Muscle layer of colon (tissue), 2 donors: ENCODE results near the gene RAP2A.

Experiments
- H3K27ac ChIP-seq: one replicate; pipeline ENCODE4 v1.7.0; 2013; ENCODE audit warnings: low read depth, mild to moderate bottlenecking, low read length, moderate library complexity
- H3K27me3 ChIP-seq, 2 donors: one replicate each; pipeline ENCODE4 v1.7.0; 2013; ENCODE audit warnings: low read length in 2 of 2, mild to moderate bottlenecking in 2 of 2; ENCODE audit not compliant: insufficient read depth in 2 of 2, control insufficient read depth in 1 of 2
- H3K36me3 ChIP-seq: one replicate; pipeline ENCODE4 v1.7.0; 2013; ENCODE audit warnings: mild to moderate bottlenecking, low read length; ENCODE audit not compliant: insufficient read depth
- H3K4me1 ChIP-seq: one replicate; pipeline ENCODE4 v1.7.0; 2013; ENCODE audit warnings: mild to moderate bottlenecking, low read length; ENCODE audit not compliant: insufficient read depth
- H3K4me3 ChIP-seq, 2 donors: one replicate each; pipeline ENCODE4 v1.7.0; 2013; ENCODE audit warnings: low read length in 2 of 2, low read depth in 1 of 2, mild to moderate bottlenecking in 1 of 2, moderate library complexity in 1 of 2
- H3K9ac ChIP-seq: one replicate; pipeline ENCODE4 v1.7.0; 2013; ENCODE audit warnings: low read length
- H3K9me3 ChIP-seq: one replicate; pipeline ENCODE4 v1.7.0; 2013; ENCODE audit warnings: mild to moderate bottlenecking, low read length
- donor health status: abdominal sarcoma.
- donor health status: Adenocarcinoma of cecum.

The RAP2A gene

DNA sequence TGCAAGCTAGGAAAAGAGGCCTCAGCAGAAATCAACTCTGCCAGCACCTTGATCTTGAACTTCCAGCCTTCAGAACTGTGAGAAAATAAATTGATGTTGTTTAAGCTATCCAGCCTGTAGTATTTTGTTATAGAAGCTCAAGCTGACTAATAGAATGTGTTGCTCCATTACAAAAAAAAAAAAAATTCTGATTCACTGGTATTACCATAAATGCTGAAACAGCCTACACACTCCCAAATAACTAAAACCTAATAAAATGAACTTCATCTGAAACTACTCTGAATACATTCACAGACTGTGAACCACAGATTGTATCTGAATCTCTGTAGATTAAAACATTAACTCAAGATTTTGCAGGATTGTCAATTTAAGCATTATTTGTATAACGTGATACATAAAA, 49.5 kb downstream of the RAP2A start:
- H3K4me1 ChIP-seq, result no peaks in the 10 kb centered on the region
- H3K4me3 ChIP-seq, result no peak overlapping the region

DNA sequence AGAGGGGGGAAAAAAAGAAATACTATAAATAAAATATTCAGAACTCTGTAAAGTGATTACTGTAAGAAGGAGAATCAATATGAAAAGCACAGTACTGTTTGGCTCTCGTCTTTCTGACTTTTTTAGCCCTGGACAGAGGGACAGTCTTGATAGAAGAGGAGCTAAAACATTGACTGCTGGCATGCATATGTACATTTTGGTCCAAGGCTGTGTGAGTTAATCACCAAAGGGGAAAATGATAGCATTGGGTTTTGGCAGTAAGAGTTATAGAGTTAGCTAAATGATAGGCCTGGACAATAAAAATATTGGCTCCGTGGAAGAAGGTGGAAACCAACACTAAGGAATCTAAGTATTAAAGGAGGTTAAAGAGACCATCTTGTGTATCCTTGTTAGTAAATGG, 50.3 kb downstream of the RAP2A start:
- Histone ChIP-seq H3K27ac (no peak overlapping the region), H3K9me3 (no peaks in the 10 kb centered on the region), H3K4me3 (no peak overlapping the region), H3K36me3 (no peaks in the 10 kb centered on the region), H3K9ac (no peak overlapping the region), H3K4me1 (no peaks in the 10 kb centered on the region), H3K27me3 (no peaks in the 10 kb centered on the region)

More for the DNA sequence above, 49.5 kb downstream of the RAP2A start:
- Histone ChIP-seq H3K36me3 (no peaks in the 10 kb centered on the region), H3K27ac (no peak overlapping the region), H3K9me3 (no peaks in the 10 kb centered on the region), H3K27me3 (no peaks in the 10 kb centered on the region), H3K9ac (no peak overlapping the region)

DNA sequence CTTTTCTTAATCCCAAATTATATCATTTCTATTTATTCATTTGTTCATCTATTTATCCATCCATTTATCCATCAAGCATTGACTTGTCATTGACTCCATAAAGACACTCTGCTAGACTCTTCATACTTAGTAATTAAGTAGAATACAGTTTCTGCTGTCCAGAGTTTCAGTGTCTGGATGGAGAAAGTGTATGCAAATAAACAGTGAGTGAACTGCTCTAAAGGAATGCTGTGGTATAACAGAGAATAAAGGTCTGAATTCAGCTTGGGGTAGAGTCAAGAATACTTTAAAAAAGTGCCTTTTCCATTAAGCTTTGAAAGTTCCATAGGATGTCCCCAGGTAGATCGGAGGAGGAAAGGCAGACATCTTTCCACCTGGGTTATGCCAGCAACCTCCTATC, 51.4 kb downstream of the RAP2A start:
- no peaks in the 10 kb centered on the region for H3K4me1 ChIP-seq
- no peaks in the 10 kb centered on the region for H3K36me3 ChIP-seq
- H3K27ac ChIP-seq, result no peak overlapping the region
- H3K9me3 ChIP-seq, result no peaks in the 10 kb centered on the region
- H3K9ac ChIP-seq, result no peak overlapping the region
- no peaks in the 10 kb centered on the region for H3K27me3 ChIP-seq
- no peak overlapping the region for H3K4me3 ChIP-seq

DNA sequence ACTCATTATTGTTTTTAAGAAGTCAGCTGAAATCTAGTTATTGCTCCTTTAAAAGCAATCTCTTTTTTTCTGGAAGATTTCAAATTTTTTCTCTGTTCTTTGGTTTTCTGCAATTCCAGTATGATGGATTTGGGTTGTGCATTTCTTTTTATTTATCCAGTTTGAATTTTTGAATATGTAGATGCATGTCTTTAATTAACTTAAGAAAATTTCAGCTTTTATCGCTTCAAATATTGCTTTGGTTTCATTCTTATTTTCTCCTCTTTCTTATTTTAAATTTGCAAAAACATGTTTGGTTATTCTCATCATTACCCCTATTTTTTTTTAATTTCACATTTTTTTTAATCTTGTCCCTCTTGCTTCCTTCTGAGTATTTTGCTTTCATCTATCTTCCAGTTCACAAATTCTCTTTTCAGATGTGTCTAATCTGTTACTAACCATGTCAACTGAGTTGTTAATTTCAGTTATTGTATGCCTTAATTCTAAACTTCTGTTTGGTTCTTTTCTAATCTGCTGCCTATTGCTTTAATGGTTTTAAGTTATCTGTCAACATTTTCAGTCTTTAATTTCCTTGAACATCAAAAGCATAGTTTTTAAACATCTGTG, 56.8 kb downstream of the RAP2A start:
- Histone ChIP-seq H3K27me3 (no peaks in the 10 kb centered on the region), H3K27ac (no peak overlapping the region), H3K9ac (no peak overlapping the region), H3K36me3 (no peaks in the 10 kb centered on the region), H3K9me3 (peaks cover 3% of the 10 kb centered on the region), H3K4me1 (no peaks in the 10 kb centered on the region), H3K4me3 (no peak overlapping the region)

DNA sequence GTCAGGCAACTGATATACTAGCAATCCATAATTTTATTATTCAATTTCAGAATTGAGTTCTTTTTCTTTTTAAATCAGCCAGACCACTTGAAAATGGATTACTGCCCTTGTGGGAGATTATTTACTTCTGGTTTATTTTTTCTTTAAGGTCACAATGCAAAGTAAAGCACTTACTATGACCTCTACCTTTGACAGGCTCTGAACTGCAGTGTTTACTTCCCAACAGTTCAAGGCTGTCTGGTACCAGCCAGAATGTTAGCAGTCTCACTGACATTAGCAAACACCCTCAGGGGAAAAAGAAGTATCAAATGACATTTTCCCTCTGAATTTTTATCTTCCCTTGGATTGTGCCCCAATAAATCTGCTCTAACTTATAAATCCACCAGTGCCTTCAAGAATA, 57.5 kb downstream of the RAP2A start:
- peaks cover 3% of the 10 kb centered on the region for H3K9me3 ChIP-seq
- H3K27me3 ChIP-seq, result no peaks in the 10 kb centered on the region
- H3K9ac ChIP-seq, result no peak overlapping the region
- H3K36me3 ChIP-seq, result no peaks in the 10 kb centered on the region
- no peaks in the 10 kb centered on the region for H3K4me1 ChIP-seq
- H3K27ac ChIP-seq, result no peak overlapping the region
- H3K4me3 ChIP-seq, result no peak overlapping the region

DNA sequence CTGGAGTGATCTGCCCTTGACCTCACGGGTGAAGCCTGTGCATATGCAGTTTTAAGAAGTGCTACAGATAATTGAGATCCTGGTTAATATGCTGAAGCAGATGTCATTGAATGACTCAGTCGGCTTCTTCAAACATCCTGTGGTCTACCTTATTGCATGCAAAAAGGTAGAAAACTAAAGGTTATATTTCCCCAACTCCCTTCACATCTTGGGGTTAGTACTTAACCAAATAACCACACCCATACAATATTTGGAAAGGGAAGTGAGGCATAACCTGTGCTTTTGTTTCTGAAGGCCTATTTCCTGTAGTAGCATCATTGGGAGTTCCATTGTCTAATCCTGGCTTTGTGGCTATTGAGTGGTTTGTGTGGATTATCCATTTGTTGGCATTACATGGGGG, 58.3 kb downstream of the RAP2A start:
- no peaks in the 10 kb centered on the region for H3K36me3 ChIP-seq
- H3K27ac ChIP-seq, result no peak overlapping the region
- H3K9ac ChIP-seq, result no peak overlapping the region
- H3K4me1 ChIP-seq, result no peaks in the 10 kb centered on the region
- H3K4me3 ChIP-seq, result no peak overlapping the region
- peaks cover 3% of the 10 kb centered on the region for H3K9me3 ChIP-seq
- no peaks in the 10 kb centered on the region for H3K27me3 ChIP-seq

DNA sequence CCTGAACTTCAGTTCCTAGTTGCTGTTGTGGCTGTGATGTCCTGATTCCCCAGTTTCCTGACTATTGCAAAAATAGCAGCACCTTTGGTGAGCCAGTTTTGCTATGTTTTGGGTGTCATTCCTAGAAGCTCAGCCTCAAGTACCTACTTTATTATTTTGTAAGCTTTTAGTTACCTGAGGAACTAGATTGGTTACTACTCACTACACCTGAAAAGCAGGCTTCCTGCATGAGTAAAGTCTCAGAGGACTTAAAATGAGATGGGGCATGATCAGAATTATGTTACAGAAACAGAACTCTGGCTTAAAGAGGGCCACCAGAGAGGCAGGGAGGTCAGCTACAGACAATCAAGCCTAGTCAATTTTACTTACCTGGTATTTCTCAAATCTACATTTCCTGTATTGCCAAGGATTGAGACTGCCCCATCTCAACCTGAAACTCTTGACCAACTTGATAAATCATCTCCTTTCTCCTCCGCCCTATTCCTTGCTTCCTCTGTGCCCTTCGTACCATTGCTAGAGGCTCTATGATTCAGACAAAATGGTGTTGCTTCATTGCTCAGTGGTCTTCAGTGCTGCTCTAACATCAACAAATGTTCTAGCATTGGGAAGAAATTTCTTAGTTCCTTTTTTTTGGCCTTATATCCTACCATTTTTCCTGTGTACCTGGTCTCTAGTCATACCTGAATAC, 58.9 kb downstream of the RAP2A start:
- Histone ChIP-seq H3K27ac (no peak overlapping the region), H3K4me3 (no peak overlapping the region), H3K36me3 (no peaks in the 10 kb centered on the region), H3K4me1 (no peaks in the 10 kb centered on the region), H3K27me3 (no peaks in the 10 kb centered on the region), H3K9ac (no peak overlapping the region), H3K9me3 (peaks cover 3% of the 10 kb centered on the region)

DNA sequence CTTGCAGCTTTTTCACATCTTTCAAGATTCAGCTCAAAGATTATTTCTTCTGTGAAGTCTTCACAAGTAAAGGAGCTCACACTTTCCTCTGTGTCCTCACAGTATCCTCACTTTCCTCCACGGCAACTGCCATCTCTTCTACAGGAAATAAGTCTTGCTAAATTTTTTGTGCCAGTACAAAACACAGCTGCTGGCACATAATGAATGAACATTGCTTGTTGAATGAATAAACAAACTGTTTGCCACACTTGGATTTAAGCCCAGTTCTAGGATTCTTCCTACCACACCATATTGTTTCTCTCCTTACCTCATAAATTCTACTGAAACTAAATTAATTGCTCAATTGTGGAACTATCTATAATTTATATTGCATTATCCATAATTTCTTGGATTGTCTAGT, 59.5 kb downstream of the RAP2A start:
- Histone ChIP-seq H3K27ac (no peak overlapping the region), H3K9me3 (peaks cover 3% of the 10 kb centered on the region), H3K9ac (no peak overlapping the region), H3K4me3 (no peak overlapping the region), H3K27me3 (no peaks in the 10 kb centered on the region), H3K36me3 (no peaks in the 10 kb centered on the region), H3K4me1 (no peaks in the 10 kb centered on the region)

DNA sequence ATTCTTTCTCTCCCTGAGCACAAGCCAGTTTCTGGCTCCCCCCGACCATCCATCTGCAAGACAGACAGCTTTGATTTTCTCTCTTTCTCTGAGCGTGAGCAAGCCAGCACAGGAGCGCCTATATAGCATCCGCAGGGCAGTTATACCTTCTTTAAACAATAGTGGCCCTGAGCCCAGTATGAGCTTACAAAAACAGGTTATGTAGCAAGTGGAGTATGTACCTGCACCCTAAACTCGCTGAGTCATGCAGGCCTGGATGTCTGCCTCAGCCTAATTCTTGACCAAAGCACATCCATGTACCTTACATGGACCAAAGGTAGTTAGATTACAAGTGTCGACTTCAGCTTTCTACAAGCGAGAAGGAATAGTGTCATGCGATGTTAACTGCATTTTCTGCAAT, 61.7 kb downstream of the RAP2A start:
- Histone ChIP-seq H3K27me3 (no peaks in the 10 kb centered on the region), H3K36me3 (no peaks in the 10 kb centered on the region), H3K9me3 (peaks cover 3% of the 10 kb centered on the region), H3K27ac (no peak overlapping the region), H3K9ac (no peak overlapping the region), H3K4me3 (no peak overlapping the region), H3K4me1 (no peaks in the 10 kb centered on the region)

DNA sequence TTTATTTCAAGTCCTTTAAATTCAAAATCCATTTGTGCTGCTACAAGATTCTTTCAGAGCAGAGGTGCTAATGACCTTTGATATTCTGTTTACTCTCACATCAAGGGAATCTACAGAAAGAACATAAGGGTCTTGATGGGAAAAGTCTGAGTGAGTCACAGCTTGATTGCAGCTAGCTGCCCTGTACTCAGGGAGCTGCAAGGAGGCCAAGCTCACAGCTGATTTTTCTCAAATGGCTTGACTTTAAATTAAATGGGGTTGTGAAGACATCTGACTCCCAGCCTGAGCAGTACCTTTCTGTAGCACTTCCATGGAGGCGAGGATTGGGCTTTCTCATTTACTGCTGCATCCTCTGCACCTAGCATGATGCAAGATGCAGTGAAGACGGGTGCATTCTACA, 62.5 kb downstream of the RAP2A start:
- peaks cover 1% of the 10 kb centered on the region for H3K9me3 ChIP-seq
- no peaks in the 10 kb centered on the region for H3K27me3 ChIP-seq
- no peaks in the 10 kb centered on the region for H3K4me1 ChIP-seq
- no peak overlapping the region for H3K27ac ChIP-seq
- H3K9ac ChIP-seq, result no peak overlapping the region
- H3K36me3 ChIP-seq, result no peaks in the 10 kb centered on the region
- no peak overlapping the region for H3K4me3 ChIP-seq

DNA sequence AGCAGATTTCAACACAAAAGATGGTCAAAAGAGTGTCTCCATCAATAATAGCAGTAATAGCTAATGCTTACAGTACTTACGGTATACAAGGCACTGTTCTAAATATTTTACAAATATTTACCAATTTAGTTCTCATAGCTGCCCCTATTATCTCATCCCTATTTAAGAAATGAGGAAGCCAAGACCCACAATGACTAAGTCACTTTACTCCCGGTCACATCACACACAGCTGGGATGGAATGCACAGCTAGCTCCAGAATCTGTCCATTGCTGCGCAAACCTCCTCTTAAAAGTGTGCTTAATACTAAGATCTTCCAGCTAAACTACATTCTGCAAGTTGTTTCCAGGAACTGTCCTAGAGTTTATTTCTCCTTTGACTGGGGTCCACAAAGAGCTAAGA, 63.4 kb downstream of the RAP2A start:
- Histone ChIP-seq H3K27me3 (no peaks in the 10 kb centered on the region), H3K36me3 (no peaks in the 10 kb centered on the region), H3K9ac (no peak overlapping the region), H3K4me3 (no peak overlapping the region), H3K9me3 (no peaks in the 10 kb centered on the region), H3K27ac (no peak overlapping the region), H3K4me1 (peaks cover 7% of the 10 kb centered on the region)

DNA sequence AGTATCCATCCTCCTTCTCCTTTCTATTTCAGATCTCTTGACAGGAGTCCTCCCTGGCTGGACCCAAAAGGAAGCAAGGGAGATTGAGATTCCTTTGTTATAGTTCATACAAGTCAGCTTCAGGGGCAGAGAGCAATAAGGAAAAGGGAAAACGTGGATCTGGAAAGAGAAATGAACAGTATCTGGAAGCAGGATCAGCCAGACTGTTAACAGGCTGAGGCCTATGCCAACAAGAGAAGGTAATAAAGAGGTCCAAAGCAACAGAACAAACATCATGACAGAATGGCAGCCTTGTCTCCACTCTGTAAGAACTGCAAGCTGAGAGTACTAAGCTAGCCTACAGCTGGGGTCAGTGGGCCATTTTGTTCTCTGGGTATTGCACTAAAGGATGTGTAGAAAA, 64.5 kb downstream of the RAP2A start:
- Histone ChIP-seq H3K9me3 (no peaks in the 10 kb centered on the region), H3K36me3 (no peaks in the 10 kb centered on the region), H3K4me1 (peaks cover 12% of the 10 kb centered on the region), H3K4me3 (no peak overlapping the region), H3K9ac (no peak overlapping the region), H3K27ac (no peak overlapping the region), H3K27me3 (no peaks in the 10 kb centered on the region)
